ENCODE results near the gene PLTP. TPM values are rescaled to one million over a fixed set of nuclear protein-coding genes. Genes with fewer than 3 reads are reported as not detected.
A peak's percentile ranks its signal among the peaks of the same experiment; 100 is the strongest.

Gene PLTP
- total and polyA plus RNA-seq, 2 experiments from 2014 or later: 22.6 to 25.7 TPM

GRCh38 chr20:45859916-45860315 lies 52.0 kb downstream of the PLTP start:
- no peaks in the 10 kb centered on the region for H3K27me3 ChIP-seq (replicated peaks; ENCODE audit: insufficient read depth)
- no peak for DNase-seq
- no peak overlapping the region for H3K4me2 ChIP-seq (ENCODE audit: unreplicated experiment)
- no peaks in the 10 kb centered on the region for H3F3A ChIP-seq (ENCODE audit: insufficient read depth)
- no peaks in the 10 kb centered on the region for H3K9me3 ChIP-seq (ENCODE audit: low read depth)
- no peak for TF ChIP-seq EZH2 (IDR thresholded peaks at IDR 0.05; ENCODE audit: insufficient read depth, poor library complexity, severe bottlenecking)
- TF ChIP-seq EZH2phosphoT487 (IDR thresholded peaks at IDR 0.05; ENCODE audit: insufficient read depth, low read depth): no peak
- H3K9me2 ChIP-seq (ENCODE audit: insufficient read depth): no peaks in the 10 kb centered on the region
- H3K4me1 ChIP-seq (ENCODE audit: insufficient read depth): peaks cover 18% of the 10 kb centered on the region; the same call in 1 of the 2 replicates
- peaks cover 31% of the 10 kb centered on the region for H3K79me2 ChIP-seq (ENCODE audit: insufficient read depth)
- in situ Hi-C loops (cut with MboI): no loop called here
- H4K20me1 ChIP-seq (ENCODE audit: insufficient read depth): no peaks in the 10 kb centered on the region
- H2AFZ ChIP-seq: no peak overlapping the region
- no peak overlapping the region for H3K27ac ChIP-seq
- no peak overlapping the region for H3K9ac ChIP-seq
- no peak overlapping the region for H3K4me3 ChIP-seq
- 97 to 100% methylated on average over 5 of the region's 5 CpGs for WGBS, 2 experiments (ENCODE audit: low coverage in 1 of 2, low lambda C conversion rate in 2 of 2, missing lambda C conversion rate in 2 of 2)
- no peaks in the 10 kb centered on the region for H3K36me3 ChIP-seq (ENCODE audit: low read depth)

- Histone ChIP-seq H3K4me3 (peak overlapping the region; percentile 99), H3K9ac (peak overlapping the region; percentile 63), H4K20me1 (ENCODE audit: insufficient read depth) (no peaks in the 10 kb centered on the region), H2AFZ (peak overlapping the region; percentile 97), H3K9me2 (ENCODE audit: insufficient read depth) (no peaks in the 10 kb centered on the region), H3K36me3 (ENCODE audit: low read depth) (no peaks in the 10 kb centered on the region; the same call in 1 of the 2 replicates), H3K27me3 (replicated peaks; ENCODE audit: insufficient read depth) (no peaks in the 10 kb centered on the region), H3K79me2 (ENCODE audit: insufficient read depth) (peaks cover 44% of the 10 kb centered on the region), H3K4me1 (ENCODE audit: insufficient read depth) (peaks cover 18% of the 10 kb centered on the region; the same call in 1 of the 2 replicates), H3K27ac (no peak overlapping the region), H3K9me3 (ENCODE audit: low read depth) (no peaks in the 10 kb centered on the region), H3K4me2 (ENCODE audit: unreplicated experiment) (peak overlapping the region; percentile 96), H3F3A (ENCODE audit: insufficient read depth) (no peaks in the 10 kb centered on the region)
- peak; percentile 37 for DNase-seq
- TF ChIP-seq EZH2 (IDR thresholded peaks at IDR 0.05; ENCODE audit: insufficient read depth, poor library complexity, severe bottlenecking) (no peak), EZH2phosphoT487 (IDR thresholded peaks at IDR 0.05; ENCODE audit: insufficient read depth, low read depth) (no peak)
- WGBS, 2 experiments (ENCODE audit: low coverage in 1 of 2, low lambda C conversion rate in 2 of 2, missing lambda C conversion rate in 2 of 2): 13 to 38% methylated on average over 5 to 12 of the region's 13 CpGs
- in situ Hi-C loops (cut with MboI): no loop called here
Measured at GRCh38 chr20:45857882-45858216, 54.1 kb downstream of the PLTP start.

- Histone ChIP-seq H3K4me2 (ENCODE audit: unreplicated experiment) (peak within 1 kb of the TSS; percentile 96), H3K4me3 (peak within 1 kb of the TSS; percentile 99), H3K79me2 (ENCODE audit: insufficient read depth) (peaks cover 44% of the 10 kb centered on the region), H3K27ac (peak within 1 kb of the TSS; percentile 57), H3F3A (ENCODE audit: insufficient read depth) (0 out of 2 replicates have a peak, but pooled peaks cover 2% of the 10 kb centered on the region), H3K9me3 (ENCODE audit: low read depth) (no peaks in the 10 kb centered on the region), H2AFZ (peak within 1 kb of the TSS; percentile 97), H3K27me3 (replicated peaks; ENCODE audit: insufficient read depth) (no peaks in the 10 kb centered on the region), H4K20me1 (ENCODE audit: insufficient read depth) (no peaks in the 10 kb centered on the region), H3K36me3 (ENCODE audit: low read depth) (no peaks in the 10 kb centered on the region; the same call in 1 of the 2 replicates), H3K4me1 (ENCODE audit: insufficient read depth) (peaks cover 18% of the 10 kb centered on the region; the same call in 1 of the 2 replicates), H3K9me2 (ENCODE audit: insufficient read depth) (no peaks in the 10 kb centered on the region), H3K9ac (peak within 1 kb of the TSS; percentile 88)
- in situ Hi-C loops (cut with MboI): no loop called here
- no peak for TF ChIP-seq EZH2 (IDR thresholded peaks at IDR 0.05; ENCODE audit: insufficient read depth, poor library complexity, severe bottlenecking)
- no peak for TF ChIP-seq EZH2phosphoT487 (IDR thresholded peaks at IDR 0.05; ENCODE audit: insufficient read depth, low read depth)
- DNase-seq: peak; percentile 99
- 1% methylated on average over 30 to 36 of the region's 36 CpGs for WGBS, 2 experiments (ENCODE audit: low coverage in 1 of 2, low lambda C conversion rate in 2 of 2, missing lambda C conversion rate in 2 of 2)
Measured at GRCh38 chr20:45857114-45857881, 54.7 kb downstream of the PLTP start, which contains the start of the genes ACOT8 and ZSWIM3. TSS of gene ACOT8 (minus strand) at chr20:45857392. CDS start at chr20:45857315, 77 bp downstream. TSS of gene ZSWIM3 (plus strand) at chr20:45857614. CDS start at chr20:45857826, 212 bp downstream.

- H4K20me1 ChIP-seq (ENCODE audit: insufficient read depth): no peaks in the 10 kb centered on the region
- DNase-seq: no peak
- H3K9ac ChIP-seq: no peak overlapping the region
- no peak overlapping the region for H3K4me3 ChIP-seq
- no peak overlapping the region for H3K27ac ChIP-seq
- no peaks in the 10 kb centered on the region; the same call in none of the 2 replicates for H3K36me3 ChIP-seq (ENCODE audit: low read depth)
- no peaks in the 10 kb centered on the region for H3K27me3 ChIP-seq (replicated peaks; ENCODE audit: insufficient read depth)
- no peak overlapping the region for H2AFZ ChIP-seq
- in situ Hi-C loops (cut with MboI): no loop called here
- no peak for TF ChIP-seq EZH2phosphoT487 (IDR thresholded peaks at IDR 0.05; ENCODE audit: insufficient read depth, low read depth)
- no peak for TF ChIP-seq EZH2 (IDR thresholded peaks at IDR 0.05; ENCODE audit: insufficient read depth, poor library complexity, severe bottlenecking)
- peaks cover 43% of the 10 kb centered on the region for H3K79me2 ChIP-seq (ENCODE audit: insufficient read depth)
- H3F3A ChIP-seq (ENCODE audit: insufficient read depth): 0 out of 2 replicates have a peak, but pooled peaks cover 10% of the 10 kb centered on the region
- no peaks in the 10 kb centered on the region for H3K9me2 ChIP-seq (ENCODE audit: insufficient read depth)
- no peaks in the 10 kb centered on the region for H3K9me3 ChIP-seq (ENCODE audit: low read depth)
- H3K4me1 ChIP-seq (ENCODE audit: insufficient read depth): peaks cover 12% of the 10 kb centered on the region; the same call in 1 of the 2 replicates
- H3K4me2 ChIP-seq (ENCODE audit: unreplicated experiment): no peak overlapping the region
- WGBS, 2 experiments (ENCODE audit: low coverage in 1 of 2, low lambda C conversion rate in 2 of 2, missing lambda C conversion rate in 2 of 2): 55 to 63% methylated on average over 2 of the region's 2 CpGs
Measured at GRCh38 chr20:45853484-45853883, 58.5 kb downstream of the PLTP start.

Data from GM23248 (cell line).